GM18526 (cell line): ENCODE results near the gene ZNF26.

Source experiments
- POLR2A ChIP-seq: IDR thresholded peaks from 3 replicates; pipeline ENCODE4 v1.6.1; 2011; ENCODE audit not compliant: insufficient read length; ENCODE audit errors: extremely low read depth

ZNF26 gene

GRCh38 chr12:132953163-132953425 is 33.1 kb upstream of the ZNF26 start:
- no peak for TF ChIP-seq POLR2A

- TF ChIP-seq POLR2A: no peak
These were observed 32.4 kb upstream of the ZNF26 start for GRCh38 chr12:132953771-132954170.

GRCh38 chr12:132954471-132955048 is 31.6 kb upstream of the ZNF26 start:
- TF ChIP-seq POLR2A: no peak

GRCh38 chr12:132955094-132956010 is 30.8 kb upstream of the ZNF26 start:
- no peak for TF ChIP-seq POLR2A

GRCh38 chr12:132956011-132956788 is 30.0 kb upstream of the ZNF26 start, which contains the start of gene ZNF605:
Gene ZNF605, minus strand, starts transcription at chr12:132956306. Its CDS starts 10,671 bp downstream, at chr12:132945635.
- peak; percentile 45 for TF ChIP-seq POLR2A

GRCh38 chr12:132965796-132966195 is 20.4 kb upstream of the ZNF26 start:
- TF ChIP-seq POLR2A: no peak

- no peak for TF ChIP-seq POLR2A
These were observed 19.3 kb upstream of the ZNF26 start for GRCh38 chr12:132966676-132967415.

- no peak for TF ChIP-seq POLR2A
These were observed 18.4 kb upstream of the ZNF26 start for GRCh38 chr12:132967736-132968135.

- no peak for TF ChIP-seq POLR2A
These were observed 13.8 kb upstream of the ZNF26 start for GRCh38 chr12:132972374-132972773.

GRCh38 chr12:132986885-132987225 is 688 bp downstream of the ZNF26 start:
- no peak for TF ChIP-seq POLR2A

- TF ChIP-seq POLR2A: no peak
These were observed 12.6 kb downstream of the ZNF26 start for GRCh38 chr12:132998741-132999140.

- no peak for TF ChIP-seq POLR2A
These were observed 24.6 kb downstream of the ZNF26 start for GRCh38 chr12:133010657-133011297.

GRCh38 chr12:133023566-133023965 is 37.4 kb downstream of the ZNF26 start:
- no peak for TF ChIP-seq POLR2A

- TF ChIP-seq POLR2A: no peak
These were observed 40.8 kb downstream of the ZNF26 start for GRCh38 chr12:133026996-133027395.

- TF ChIP-seq POLR2A: peak; percentile 76
These were observed 51.2 kb downstream of the ZNF26 start, which contains the start of gene ZNF84 for GRCh38 chr12:133037207-133038005. Gene ZNF84, plus strand, starts transcription at chr12:133037509. Its CDS starts 3,959 bp downstream, at chr12:133041468.
